Stomach (tissue), 9 donors: Measurements from ENCODE around the gene DCX. TPM values are rescaled to one million over a fixed set of nuclear protein-coding genes. Genes with fewer than 3 reads are reported as not detected.

Experiments used
- DNase-seq, 2 donors: peaks; one replicate each; pipeline versions ENCODE4 v3.0.0 to v3.0.0-alpha.2; 2013 to 2019
- H3K27ac ChIP-seq, 5 donors: fragments of 200-600 bp in 4 of 5; sonication (generic) in 4 of 5; one replicate each; pipeline ENCODE4 v1.5.1; 2013 to 2019; ENCODE audit warnings: mild to moderate bottlenecking in 1 of 5, moderate library complexity in 1 of 5
- H3K27me3 ChIP-seq, 3 donors: fragments of 200-600 bp; sonication (generic); one replicate each; pipeline ENCODE4 v1.5.1; 2017 to 2019; ENCODE audit warnings: mixed run types in 1 of 3
- H3K36me3 ChIP-seq, 4 donors: fragments of 200-600 bp; sonication (generic); 1 replicate in 3 of 4; 2 replicates in 1 of 4; pipeline ENCODE4 v1.5.1; 2016 to 2019
- H3K4me1 ChIP-seq, 4 donors: fragments of 200-600 bp; sonication (generic); one replicate each; pipeline ENCODE4 v1.5.1; 2016 to 2019
- H3K4me3 ChIP-seq, 4 donors: fragments of 200-600 bp; sonication (generic) in 3 of 4; one replicate each; pipeline ENCODE4 v1.5.1; 2016 to 2019; ENCODE audit warnings: mild to moderate bottlenecking in 1 of 4
- H3K9me3 ChIP-seq, 4 donors: fragments of 200-600 bp; sonication (generic); one replicate each; pipeline ENCODE4 v1.5.1; 2016 to 2019
- EP300 ChIP-seq: sonication (generic); formaldehyde crosslinking; IDR thresholded peaks from one replicate; pipeline ENCODE4 v1.6.1; 2017; ENCODE audit warnings: antibody characterized with exemption
- POLR2A ChIP-seq, 4 donors: fragments of 450-650 bp; IDR thresholded peaks; one replicate each; pipeline ENCODE4 v1.6.1; 2016; ENCODE audit warnings: antibody characterized with exemption in 4 of 4, control low read depth in 2 of 4, mild to moderate bottlenecking in 1 of 4, moderate library complexity in 1 of 4
- POLR2AphosphoS5 ChIP-seq, 3 donors: sonication (generic); formaldehyde crosslinking; IDR thresholded peaks; one replicate each; pipeline ENCODE4 v1.6.1; 2016; ENCODE audit warnings: antibody characterized with exemption in 3 of 3
- WGBS, 5 donors: extraction: QIAGEN DNeasy Blood & Tissue Kit in 3 of 5; methylation state at CpG; one replicate each; pipeline versions ENCODE4 v1.1.5 to v1.1.7; 2013 to 2018; 5-methylcytosine and 5-hydroxymethylcytosine counted together
- intact Hi-C: fragments of 100-400 bp; cut with DNase I; formaldehyde crosslinking; loops from one replicate; pipeline ENCODE4 v1.15.1; 2023; ENCODE audit warnings: low total_unique reads
- polyA plus RNA-seq, 3 donors: library from polyadenylated mRNA; stranded (reverse); fragments of 200-250 nt; gene quantifications; one replicate each; pipeline ENCODE4 v1.2.3, GENCODE V29; 2013
- small RNA-seq, 4 donors: library from RNA; depleted of rRNA; stranded (forward); fragments of <200 nt; gene quantifications; one replicate each; pipeline ENCODE3, GENCODE V24; 2016
- total RNA-seq, 5 donors: library from RNA; depleted of rRNA; stranded (reverse); fragments of >200 nt; gene quantifications; one replicate each; pipeline versions ENCODE4 v1.1.0 to v1.2.3, GENCODE V29; 2014 to 2016
- TF ChIP-seq, protein P1 (sequence below), 7 experiments: fragments of 450-650 bp in 4 of 7; fragments of 200-600 bp in 3 of 7; sonication (generic) in 3 of 7; IDR thresholded peaks; one replicate each; pipeline ENCODE4 v1.5.1; 2016 to 2019; ENCODE audit warnings: antibody characterized with exemption in 7 of 7, control low read depth in 2 of 7, mild to moderate bottlenecking in 1 of 7
- donor health status: healthy with polysubstance abuse.
- donor health status: Bipolar disorder and iron deficiency.
- donor health status: healthy.

DCX gene
- total and polyA plus RNA-seq, 8 donors, result under 0.01 to 4.0 (median 0.04) TPM; not detected in 4

- DNase-seq, result no peak
- H3K4me1 ChIP-seq, result no peaks in the 10 kb centered on the region
- intact Hi-C loops, result no loop called here
- H3K36me3 ChIP-seq, result no peaks in the 10 kb centered on the region
- no peak overlapping the region for H3K4me3 ChIP-seq
- H3K27ac ChIP-seq, result no peak overlapping the region
- peaks cover 0 to 4% (median 0%) of the 10 kb centered on the region in 3 donors for H3K27me3 ChIP-seq
- 65 to 84% (median 76%) methylated on average over 3 of the region's 3 CpGs for WGBS, 5 donors
- TF ChIP-seq, protein P1, sequence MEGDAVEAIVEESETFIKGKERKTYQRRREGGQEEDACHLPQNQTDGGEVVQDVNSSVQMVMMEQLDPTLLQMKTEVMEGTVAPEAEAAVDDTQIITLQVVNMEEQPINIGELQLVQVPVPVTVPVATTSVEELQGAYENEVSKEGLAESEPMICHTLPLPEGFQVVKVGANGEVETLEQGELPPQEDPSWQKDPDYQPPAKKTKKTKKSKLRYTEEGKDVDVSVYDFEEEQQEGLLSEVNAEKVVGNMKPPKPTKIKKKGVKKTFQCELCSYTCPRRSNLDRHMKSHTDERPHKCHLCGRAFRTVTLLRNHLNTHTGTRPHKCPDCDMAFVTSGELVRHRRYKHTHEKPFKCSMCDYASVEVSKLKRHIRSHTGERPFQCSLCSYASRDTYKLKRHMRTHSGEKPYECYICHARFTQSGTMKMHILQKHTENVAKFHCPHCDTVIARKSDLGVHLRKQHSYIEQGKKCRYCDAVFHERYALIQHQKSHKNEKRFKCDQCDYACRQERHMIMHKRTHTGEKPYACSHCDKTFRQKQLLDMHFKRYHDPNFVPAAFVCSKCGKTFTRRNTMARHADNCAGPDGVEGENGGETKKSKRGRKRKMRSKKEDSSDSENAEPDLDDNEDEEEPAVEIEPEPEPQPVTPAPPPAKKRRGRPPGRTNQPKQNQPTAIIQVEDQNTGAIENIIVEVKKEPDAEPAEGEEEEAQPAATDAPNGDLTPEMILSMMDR (IDR thresholded peaks at IDR 0.05), result no peak
- TF ChIP-seq POLR2AphosphoS5 (IDR thresholded peaks at IDR 0.05) (no peak), POLR2A (IDR thresholded peaks at IDR 0.05) (no peak), EP300 (no peak)
- no peaks in the 10 kb centered on the region for H3K9me3 ChIP-seq
These were observed 152.4 kb downstream of the DCX start for GRCh38 chrX:111259559-111259958.

GRCh38 chrX:111257733-111258132, 154.3 kb downstream of the DCX start:
- peaks cover 0 to 4% (median 0%) of the 10 kb centered on the region in 3 donors for H3K27me3 ChIP-seq
- 58 to 84% (median 62%) methylated on average over 3 of the region's 3 CpGs for WGBS, 5 donors
- intact Hi-C loops, result no loop called here
- no peak overlapping the region for H3K27ac ChIP-seq
- no peaks in the 10 kb centered on the region for H3K9me3 ChIP-seq
- H3K4me1 ChIP-seq, result no peaks in the 10 kb centered on the region
- DNase-seq, result peak in 1 of 2 donors; percentile 75
- H3K4me3 ChIP-seq, result no peak overlapping the region
- no peaks in the 10 kb centered on the region for H3K36me3 ChIP-seq
- TF ChIP-seq, protein P1 (IDR thresholded peaks at IDR 0.05), result no peak
- TF ChIP-seq EP300, result no peak
- TF ChIP-seq POLR2A (IDR thresholded peaks at IDR 0.05), result no peak
- no peak for TF ChIP-seq POLR2AphosphoS5 (IDR thresholded peaks at IDR 0.05)

DNA sequence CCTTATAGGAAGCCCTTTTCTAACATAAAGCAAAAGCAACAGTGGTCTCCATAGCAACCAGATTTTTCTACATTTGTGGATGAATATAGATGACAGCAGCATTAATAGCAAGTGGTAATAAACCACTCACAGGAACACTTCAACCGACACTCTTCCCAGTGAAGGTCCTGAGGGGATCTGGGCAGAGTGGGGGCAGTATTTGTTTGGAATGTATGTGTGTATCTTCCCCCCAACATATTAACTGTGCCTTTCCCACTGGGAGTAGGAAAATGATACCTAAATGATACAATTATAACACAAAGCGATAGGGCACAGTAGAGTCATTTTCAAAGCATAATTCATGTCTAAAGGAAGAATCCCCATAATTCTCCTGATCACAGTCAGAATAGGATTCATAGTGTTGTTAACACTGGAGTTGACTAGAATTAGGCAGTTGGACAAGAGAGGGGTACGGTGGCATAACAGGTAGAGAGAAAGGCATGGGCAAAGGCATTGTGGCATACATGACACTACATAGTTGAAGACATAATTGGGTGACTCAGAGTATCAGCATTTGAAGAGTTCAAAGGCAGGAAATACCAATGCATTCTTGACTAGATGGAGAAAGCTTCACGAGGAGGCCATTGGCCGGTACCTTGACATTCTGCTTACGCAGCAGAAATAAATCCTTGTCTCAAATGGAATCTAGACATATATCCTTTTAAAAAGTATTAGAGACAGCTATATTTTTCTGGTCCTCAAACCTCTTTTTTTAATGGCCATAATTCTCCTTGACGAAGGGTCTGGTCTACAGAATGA, 156.9 kb downstream of the DCX start:
- Histone ChIP-seq H3K27ac (no peak overlapping the region), H3K9me3 (no peaks in the 10 kb centered on the region), H3K36me3 (no peaks in the 10 kb centered on the region), H3K27me3 (no peaks in the 10 kb centered on the region), H3K4me3 (no peak overlapping the region), H3K4me1 (no peaks in the 10 kb centered on the region)
- intact Hi-C loops, result no loop called here
- no peak for DNase-seq
- WGBS, 5 donors, result 82 to 92% (median 83%) methylated on average over 7 of the region's 7 CpGs
- TF ChIP-seq POLR2A (IDR thresholded peaks at IDR 0.05) (no peak), EP300 (no peak), POLR2AphosphoS5 (IDR thresholded peaks at IDR 0.05) (no peak)
- TF ChIP-seq, protein P1 (IDR thresholded peaks at IDR 0.05), result no peak

GRCh38 chrX:111244235-111244750, 167.7 kb downstream of the DCX start:
- Histone ChIP-seq H3K9me3 (no peaks in the 10 kb centered on the region), H3K27ac (no peak overlapping the region), H3K4me3 (no peak overlapping the region), H3K27me3 (no peaks in the 10 kb centered on the region), H3K4me1 (no peaks in the 10 kb centered on the region), H3K36me3 (no peaks in the 10 kb centered on the region)
- WGBS, 5 donors, result 25 to 46% (median 38%) methylated on average over 2 of the region's 2 CpGs
- TF ChIP-seq, protein P1 (IDR thresholded peaks at IDR 0.05), result peak in 4 of 7 experiments; percentile 15 to 46 (median 41)
- TF ChIP-seq POLR2AphosphoS5 (IDR thresholded peaks at IDR 0.05), result no peak
- no peak for TF ChIP-seq POLR2A (IDR thresholded peaks at IDR 0.05)
- intact Hi-C loops, result no loop called here
- DNase-seq, result peak in 1 of 2 donors; percentile 36

Small RNAs within 50 kb of the gene (small RNA-seq; reads per million reads assigned to genes)
- gene RNU6-496P, result 0 to 0.08 (median 0.03) reads per million in 4 donors

Other genes starting within 250 kb of the DCX start
- 10 to 100 TPM in 1 of 5 donors, 1 to 10 TPM in 2, under 1 TPM in 1, not detected in 1; 0.45 to 84.8 (median 4.2) TPM for gene CAPN6, start 141.7 kb downstream of the DCX start, total RNA-seq
- gene CAPN6, start 141.7 kb downstream of the DCX start, polyA plus RNA-seq, result 1 to 10 TPM; 1.1 to 2.7 (median 2.5) TPM
- 1 to 10 TPM in 2 of 5 donors, under 1 TPM in 2, not detected in 1; 0.58 to 2.3 (median 1.5) TPM for gene SERTM2, start 99.5 kb upstream of the DCX start, total RNA-seq
- gene SERTM2, start 99.5 kb upstream of the DCX start, polyA plus RNA-seq, result under 1 TPM in 2 of 3 donors, not detected in 1; 0.03 to 0.19 TPM